IPS DF 19.7 (cell line): ENCODE measurements around the gene TBX19.
"Not testable (repeated sequence)": the region's sequence is repeated elsewhere in the genome, so short reads cannot be mapped to it uniquely, and the experiment has no call there.

Experiments
- DNase-seq: peaks from one replicate; pipeline ENCODE4 v3.0.0-alpha.2; 2013; ENCODE audit warnings: low read depth, low spot score

TBX19 gene

DNA sequence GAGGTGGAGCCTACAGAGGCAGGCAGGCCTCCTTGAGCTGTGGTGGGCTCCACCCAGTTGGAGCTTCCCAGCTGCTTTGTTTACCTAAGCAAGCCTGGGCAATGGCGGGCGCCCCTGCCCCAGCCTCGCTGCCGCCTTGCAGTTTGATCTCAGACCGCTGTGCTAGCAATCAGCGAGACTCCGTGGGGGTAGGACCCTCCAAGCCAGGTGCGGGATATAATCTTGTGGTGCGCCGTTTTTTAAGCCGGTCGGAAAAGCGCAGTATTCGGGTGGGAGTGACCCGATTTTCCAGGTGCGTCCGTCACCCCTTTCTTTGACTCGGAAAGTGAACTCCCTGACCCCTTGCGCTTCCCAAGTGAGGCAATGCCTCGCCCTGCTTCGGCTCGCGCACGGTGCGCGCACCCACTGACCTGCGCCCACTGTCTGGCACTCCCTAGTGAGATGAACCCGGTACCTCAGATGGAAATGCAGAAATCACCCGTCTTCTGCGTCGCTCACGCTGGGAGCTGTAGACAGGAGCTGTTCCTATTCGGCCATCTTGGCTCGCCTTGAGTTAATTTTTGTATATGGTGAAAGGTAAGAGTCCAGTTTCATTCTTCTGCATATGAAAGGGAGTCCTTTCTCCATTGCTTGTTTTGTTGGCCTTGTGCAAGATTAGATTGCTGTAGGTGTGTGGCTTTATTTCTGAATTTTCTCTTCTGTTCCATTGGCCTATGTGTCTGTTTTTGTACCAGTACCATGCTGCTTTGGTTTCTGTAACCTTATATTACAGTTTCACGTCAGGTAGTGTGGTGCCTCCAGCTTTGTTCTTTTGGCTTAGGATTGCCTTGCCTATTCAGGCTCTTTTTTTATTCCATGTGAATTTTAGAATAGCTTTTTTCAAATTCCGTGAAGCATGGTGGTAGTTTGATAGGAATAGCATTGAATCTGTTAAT is 73.9 kb downstream of the TBX19 start:
- not testable (repeated sequence) for DNase-seq

DNA sequence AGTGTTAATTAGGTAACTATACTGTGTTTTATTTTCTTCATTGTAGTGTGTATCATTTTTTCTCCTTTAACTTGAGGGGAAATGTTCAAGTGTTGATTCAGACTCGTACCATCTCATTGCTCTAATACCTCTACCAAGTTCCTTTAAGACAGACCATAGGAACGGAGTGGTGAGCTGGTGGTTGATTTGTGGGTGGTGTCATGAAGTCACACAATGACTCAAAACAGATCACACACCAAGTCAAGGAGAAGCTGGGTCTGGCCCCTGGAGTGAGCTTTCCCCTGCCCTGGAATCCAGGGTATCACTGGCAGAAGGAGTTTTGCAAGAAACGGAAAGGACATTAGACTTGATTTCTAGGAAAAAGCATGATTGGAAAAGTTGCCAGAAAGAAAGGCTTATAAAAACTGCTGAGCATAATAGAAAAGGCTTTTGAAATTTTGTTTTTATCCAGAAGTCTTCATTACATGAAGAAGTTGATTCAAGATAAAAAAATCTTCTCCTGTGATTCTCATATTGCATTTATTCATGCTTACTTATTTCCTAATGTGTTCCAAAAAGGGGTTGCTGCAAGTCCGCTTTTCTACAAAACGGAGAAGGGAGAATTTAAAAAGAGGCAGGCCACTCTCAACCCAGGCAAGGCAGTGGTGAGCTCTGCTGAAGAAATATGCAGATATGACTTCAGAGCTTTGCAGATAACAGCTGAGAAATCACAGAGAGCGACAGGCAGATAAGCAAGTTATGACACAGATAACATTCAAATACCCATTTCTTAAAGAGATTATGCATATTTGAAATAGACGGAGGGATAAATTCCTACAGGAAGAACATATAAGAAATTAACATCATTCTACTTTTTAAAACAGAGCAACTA is 79.7 kb downstream of the TBX19 start:
- no peak for DNase-seq

DNA sequence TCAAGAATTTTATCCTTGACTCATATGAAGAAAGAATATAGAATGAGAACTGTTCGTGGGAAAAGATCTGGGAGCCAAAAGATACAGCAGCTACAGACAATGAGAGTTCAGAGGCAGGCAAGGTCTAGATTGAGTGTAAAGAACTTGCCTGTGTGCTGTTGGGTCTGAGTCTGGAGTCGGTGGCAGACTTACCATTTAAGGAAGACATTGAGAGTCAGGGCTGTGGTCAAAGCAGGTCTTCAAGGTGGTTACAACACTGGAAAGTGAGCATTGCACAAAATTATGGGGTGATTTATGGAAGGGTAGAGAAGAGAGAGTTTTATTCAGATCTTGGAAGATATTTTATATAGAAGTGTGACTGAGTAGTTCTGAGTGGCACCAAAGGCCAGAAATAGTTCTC is 80.6 kb downstream of the TBX19 start:
- DNase-seq = no peak

DNA sequence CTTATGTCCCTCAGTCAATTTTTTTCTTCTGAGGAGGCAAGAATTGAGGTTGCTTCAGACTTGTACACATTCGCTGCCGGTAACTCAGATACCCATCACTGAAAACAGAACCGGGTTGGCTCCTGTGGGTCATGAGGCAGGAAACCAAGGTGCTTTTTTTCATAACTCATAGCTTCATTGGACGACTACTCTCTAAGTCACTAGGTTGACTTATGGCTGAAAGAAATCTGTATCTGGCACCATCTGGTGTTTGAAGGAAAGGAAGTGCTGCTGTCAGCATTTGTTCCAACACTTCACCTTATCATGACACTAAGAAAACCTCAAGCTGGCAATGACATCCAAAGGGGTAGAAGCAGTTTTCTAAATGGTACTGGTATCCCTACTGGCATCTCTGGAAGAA is 82.3 kb downstream of the TBX19 start:
- DNase-seq = no peak
